ENCODE results near the gene MIEF2. TPM values are rescaled to one million over a fixed set of nuclear protein-coding genes. Genes with fewer than 3 reads are reported as not detected.
A peak's percentile ranks its signal among the peaks of the same experiment; 100 is the strongest.

The MIEF2 gene
- total and polyA plus RNA-seq, 7 donors = 8.1 to 28.4 (median 18.4) TPM

DNA sequence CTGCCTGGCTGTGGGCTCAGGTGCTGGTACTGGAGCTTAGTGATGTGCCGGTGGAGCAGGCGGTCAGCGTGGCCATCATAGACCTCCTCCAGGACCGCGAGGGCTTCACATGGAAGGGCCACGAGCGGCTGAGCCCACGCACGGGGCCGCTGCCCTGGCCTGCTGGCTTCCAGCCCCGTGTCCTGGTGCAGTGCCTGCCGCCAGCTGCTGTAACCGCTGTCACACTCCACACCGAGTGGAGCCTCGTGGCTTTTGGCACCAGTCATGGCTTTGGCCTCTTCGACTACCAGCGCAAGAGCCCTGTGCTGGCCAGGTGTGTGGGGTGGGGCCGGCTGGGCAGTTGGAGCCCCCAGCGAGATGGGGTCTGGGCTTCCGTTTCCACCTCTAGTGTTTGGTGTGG, 23.0 kb upstream of the MIEF2 start:
- peaks cover 0 to 70% of the 10 kb centered on the region in 2 donors for H3K36me3 ChIP-seq (ENCODE audit: insufficient read depth in 1 of 2, low read depth in 1 of 2)
- no peaks in the 10 kb centered on the region for H3K4me1 ChIP-seq
- TF ChIP-seq, protein P1, sequence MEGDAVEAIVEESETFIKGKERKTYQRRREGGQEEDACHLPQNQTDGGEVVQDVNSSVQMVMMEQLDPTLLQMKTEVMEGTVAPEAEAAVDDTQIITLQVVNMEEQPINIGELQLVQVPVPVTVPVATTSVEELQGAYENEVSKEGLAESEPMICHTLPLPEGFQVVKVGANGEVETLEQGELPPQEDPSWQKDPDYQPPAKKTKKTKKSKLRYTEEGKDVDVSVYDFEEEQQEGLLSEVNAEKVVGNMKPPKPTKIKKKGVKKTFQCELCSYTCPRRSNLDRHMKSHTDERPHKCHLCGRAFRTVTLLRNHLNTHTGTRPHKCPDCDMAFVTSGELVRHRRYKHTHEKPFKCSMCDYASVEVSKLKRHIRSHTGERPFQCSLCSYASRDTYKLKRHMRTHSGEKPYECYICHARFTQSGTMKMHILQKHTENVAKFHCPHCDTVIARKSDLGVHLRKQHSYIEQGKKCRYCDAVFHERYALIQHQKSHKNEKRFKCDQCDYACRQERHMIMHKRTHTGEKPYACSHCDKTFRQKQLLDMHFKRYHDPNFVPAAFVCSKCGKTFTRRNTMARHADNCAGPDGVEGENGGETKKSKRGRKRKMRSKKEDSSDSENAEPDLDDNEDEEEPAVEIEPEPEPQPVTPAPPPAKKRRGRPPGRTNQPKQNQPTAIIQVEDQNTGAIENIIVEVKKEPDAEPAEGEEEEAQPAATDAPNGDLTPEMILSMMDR (IDR thresholded peaks at IDR 0.05) = no peak

DNA sequence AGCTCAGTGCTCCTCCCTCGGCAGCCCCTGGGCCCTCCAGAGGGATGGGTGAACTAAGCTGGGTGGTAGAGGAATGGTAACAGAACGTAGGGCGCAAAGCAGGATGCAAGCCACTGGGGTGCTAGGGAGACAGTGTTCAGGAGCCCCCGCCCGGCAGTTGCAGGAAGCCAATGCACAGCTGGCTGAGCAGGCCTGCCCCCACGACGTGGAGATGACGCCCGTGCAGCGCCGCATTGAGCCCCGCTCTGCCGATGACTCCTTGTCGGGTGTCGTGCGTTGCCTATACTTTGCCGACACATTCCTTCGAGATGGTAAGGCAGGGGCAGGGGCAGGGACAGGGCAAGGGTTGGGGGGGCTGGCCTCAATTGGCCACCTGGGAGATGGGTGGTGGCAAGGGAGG, 22.2 kb upstream of the MIEF2 start:
- Histone ChIP-seq H3K36me3 (ENCODE audit: insufficient read depth in 1 of 2, low read depth in 1 of 2) (peaks cover 0 to 72% of the 10 kb centered on the region in 2 donors), H3K9me3 (no peaks in the 10 kb centered on the region), H3K27me3 (ENCODE audit: insufficient read depth in 3 of 3, low read length in 2 of 3) (no peaks in the 10 kb centered on the region), H3K4me1 (no peaks in the 10 kb centered on the region), H3K27ac (no peak overlapping the region), H3K4me3 (no peak overlapping the region)
- DNase-seq = no peak
- WGBS, 3 donors = 91 to 94% (median 92%) methylated on average over 18 of the region's 18 CpGs
- TF ChIP-seq, protein P1 (IDR thresholded peaks at IDR 0.05) = no peak
- intact Hi-C loops (cut with DNase I) = no loop called here
- ATAC-seq = no peak

More for the DNA sequence above, 23.0 kb upstream of the MIEF2 start:
- ATAC-seq (no peak), DNase-seq (no peak)
- no peaks in the 10 kb centered on the region for H3K27me3 ChIP-seq (ENCODE audit: insufficient read depth in 3 of 3, low read length in 2 of 3)
- H3K4me3 ChIP-seq = no peak overlapping the region
- H3K9me3 ChIP-seq = no peaks in the 10 kb centered on the region
- WGBS, 3 donors = 81 to 86% (median 85%) methylated on average over 20 of the region's 20 CpGs
- H3K27ac ChIP-seq = no peak overlapping the region
- intact Hi-C loops (cut with DNase I) = no loop called here

DNA sequence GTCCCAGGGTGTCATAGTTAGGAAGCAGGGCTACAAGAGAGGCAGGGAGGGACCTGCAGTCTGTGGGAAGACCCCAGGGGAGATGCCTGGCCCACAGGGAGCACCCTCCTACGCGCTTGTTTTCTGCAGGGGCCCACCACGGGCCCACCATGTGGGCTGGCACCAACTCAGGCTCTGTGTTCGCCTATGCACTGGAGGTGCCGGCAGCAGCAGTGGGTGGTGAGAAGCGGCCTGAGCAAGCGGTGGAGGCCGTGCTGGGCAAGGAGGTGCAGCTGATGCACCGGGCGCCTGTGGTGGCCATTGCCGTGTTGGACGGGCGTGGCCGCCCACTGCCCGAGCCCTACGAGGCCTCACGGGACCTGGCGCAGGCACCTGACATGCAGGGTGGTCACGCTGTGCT, 20.0 kb upstream of the MIEF2 start:
- 87 to 91% (median 90%) methylated on average over 17 to 19 of the region's 19 CpGs for WGBS, 3 donors
- H3K4me1 ChIP-seq = no peaks in the 10 kb centered on the region
- no peak overlapping the region for H3K27ac ChIP-seq
- DNase-seq (no peak), ATAC-seq (peak in 1 of 4 donors; percentile 1)
- TF ChIP-seq, protein P1 (IDR thresholded peaks at IDR 0.05) = no peak
- H3K27me3 ChIP-seq (ENCODE audit: insufficient read depth in 3 of 3, low read length in 2 of 3) = no peaks in the 10 kb centered on the region
- no peak overlapping the region for H3K4me3 ChIP-seq
- H3K36me3 ChIP-seq (ENCODE audit: insufficient read depth in 1 of 2, low read depth in 1 of 2) = peaks cover 0 to 71% of the 10 kb centered on the region in 2 donors
- H3K9me3 ChIP-seq = no peaks in the 10 kb centered on the region
- intact Hi-C loops (cut with DNase I) = no loop called here

DNA sequence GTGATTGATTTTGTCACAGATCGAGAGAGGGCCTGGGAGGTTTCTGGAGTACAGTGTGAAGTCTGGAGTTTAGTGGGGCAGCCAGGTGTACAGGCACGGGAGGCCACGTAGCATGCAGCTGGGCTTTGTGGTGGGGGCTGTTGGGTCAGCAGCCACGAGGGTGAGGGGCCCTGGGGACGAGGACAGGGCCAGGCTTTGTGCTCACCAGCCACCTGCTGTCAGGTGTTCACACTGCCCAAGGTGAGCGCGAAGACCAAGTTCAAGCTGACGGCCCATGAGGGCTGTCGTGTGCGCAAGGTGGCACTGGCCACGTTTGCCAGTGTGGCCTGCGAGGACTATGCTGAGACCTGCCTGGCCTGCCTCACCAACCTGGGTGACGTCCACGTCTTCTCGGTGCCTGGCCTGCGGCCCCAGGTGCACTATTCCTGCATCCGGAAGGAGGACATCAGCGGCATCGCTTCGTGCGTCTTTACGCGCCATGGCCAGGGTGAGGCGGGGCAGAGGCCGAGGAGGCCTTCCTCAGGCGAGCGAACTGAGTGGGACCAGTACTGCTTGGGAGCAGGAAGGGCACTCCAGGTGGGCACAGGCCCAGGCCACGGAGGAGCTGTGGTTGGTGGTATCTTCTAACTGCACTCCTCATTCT, 19.1 kb upstream of the MIEF2 start:
- intact Hi-C loops (cut with DNase I) = no loop called here

More for the DNA sequence above, 19.1 kb upstream of the MIEF2 start:
- Histone ChIP-seq H3K36me3 (ENCODE audit: insufficient read depth in 1 of 2, low read depth in 1 of 2) (peaks cover 0 to 73% of the 10 kb centered on the region in 2 donors), H3K27ac (no peak overlapping the region), H3K4me1 (no peaks in the 10 kb centered on the region), H3K27me3 (ENCODE audit: insufficient read depth in 3 of 3, low read length in 2 of 3) (no peaks in the 10 kb centered on the region), H3K4me3 (no peak overlapping the region), H3K9me3 (no peaks in the 10 kb centered on the region)
- ATAC-seq (peak in 1 of 4 donors; percentile 21), DNase-seq (no peak)
- TF ChIP-seq, protein P1 (IDR thresholded peaks at IDR 0.05) = no peak
- WGBS, 3 donors = 80 to 85% (median 85%) methylated on average over 27 to 28 of the region's 28 CpGs
